PC-9 (cell line): ENCODE results near the gene EFEMP2. TPM values are rescaled to one million over a fixed set of nuclear protein-coding genes. Genes with fewer than 3 reads are reported as not detected.

ENCODE experiments used
- BruUV-seq: library from RNA; stranded (reverse); fragments of 400-500 nt; replicated peaks from 2 replicates; lab custom pipeline; 2021; lab: Mats Ljungman, UMichigan
- CTCF ChIA-PET: fragments of 300-600 bp; sonication (Branson Sonifier 250); formaldehyde crosslinking; loops from one replicate; lab custom pipeline; 2022; ENCODE audit warnings: antibody characterized with exemption; lab: Charles Lee
- POLR2A ChIA-PET: fragments of 300-600 bp; sonication (Branson Sonifier 250); formaldehyde crosslinking; loops from one replicate; lab custom pipeline; 2022; ENCODE audit warnings: antibody characterized with exemption; ENCODE audit not compliant: unreplicated experiment; lab: Charles Lee
- DNase-seq, 2 experiments: peaks; one replicate each; pipeline versions ENCODE4 v3.0.0 to v3.0.0-alpha.2; 2015 to 2022; ENCODE audit warnings: mixed read lengths in 1 of 2
- H2AFZ ChIP-seq: fragments of 200-600 bp; sonication (generic); 2 replicates; pipeline ENCODE4 v1.8.1; 2017; ENCODE audit warnings: antibody characterized with exemption
- H3F3A ChIP-seq: fragments of 200-600 bp; sonication (generic); 2 replicates; pipeline ENCODE4 v1.8.1; 2017; ENCODE audit warnings: antibody characterized with exemption, mild to moderate bottlenecking, low read depth; ENCODE audit not compliant: insufficient read depth
- H3K27ac ChIP-seq: fragments of 200-600 bp; sonication (generic); 2 replicates; pipeline ENCODE4 v1.6.1; 2016; ENCODE audit warnings: mixed run types
- H3K27me3 ChIP-seq: fragments of 200-600 bp; sonication (generic); 2 replicates; pipeline ENCODE4 v1.6.1; 2016; ENCODE audit warnings: low read depth, mixed run types; ENCODE audit not compliant: insufficient read depth
- H3K36me3 ChIP-seq: fragments of 200-600 bp; sonication (generic); 2 replicates; pipeline ENCODE4 v1.6.1; 2016; ENCODE audit warnings: low read depth, mixed run types
- H3K4me1 ChIP-seq: fragments of 200-600 bp; sonication (generic); replicated peaks from 2 replicates; pipeline ENCODE4 v1.6.1; 2016; ENCODE audit warnings: mixed run types; ENCODE audit not compliant: insufficient read depth
- H3K4me2 ChIP-seq: fragments of 200-600 bp; sonication (generic); 2 replicates; pipeline ENCODE4 v1.6.1; 2017; ENCODE audit warnings: mixed run types
- H3K4me3 ChIP-seq: fragments of 200-600 bp; sonication (generic); 2 replicates; pipeline ENCODE4 v1.6.1; 2016; ENCODE audit warnings: mixed run types
- H3K79me2 ChIP-seq: fragments of 200-600 bp; sonication (generic); 2 replicates; pipeline ENCODE4 v1.6.1; 2017; ENCODE audit warnings: low read depth, mixed run types
- H3K9me2 ChIP-seq: fragments of 200-600 bp; sonication (generic); 2 replicates; pipeline ENCODE4 v1.8.1; 2017; ENCODE audit warnings: mild to moderate bottlenecking; ENCODE audit not compliant: insufficient read depth
- H3K9me3 ChIP-seq: fragments of 200-600 bp; sonication (generic); 2 replicates; pipeline ENCODE4 v1.8.1; 2016; ENCODE audit warnings: low read depth; ENCODE audit not compliant: insufficient read depth
- H4K20me1 ChIP-seq: fragments of 200-600 bp; sonication (generic); 2 replicates; pipeline ENCODE4 v1.8.1; 2017; ENCODE audit not compliant: insufficient read depth
- EZH2 ChIP-seq: fragments of 200-600 bp; sonication (generic); IDR thresholded peaks from 2 replicates; pipeline ENCODE4 v1.8.0; 2017; ENCODE audit warnings: antibody characterized with exemption, low read depth
- intact Hi-C: fragments of 100-400 bp; cut with micrococcal nuclease; formaldehyde crosslinking; loops from one replicate; pipeline ENCODE4 v1.10.0; 2022; ENCODE audit not compliant: unreplicated experiment
- total RNA-seq: library from RNA; stranded (reverse); gene quantifications from 2 replicates; pipeline ENCODE4 v1.2.3, GENCODE V29; 2021
- TF ChIP-seq, protein P1 (sequence below): fragments of 200-600 bp; sonication (generic); conservative IDR thresholded peaks from 2 replicates; pipeline ENCODE4 v1.6.1; 2017; ENCODE audit warnings: mixed run types, antibody characterized with exemption, mild to moderate bottlenecking, moderate library complexity

Gene EFEMP2
- total RNA-seq, 1 experiment from 2014 or later = 18.1 TPM

DNA sequence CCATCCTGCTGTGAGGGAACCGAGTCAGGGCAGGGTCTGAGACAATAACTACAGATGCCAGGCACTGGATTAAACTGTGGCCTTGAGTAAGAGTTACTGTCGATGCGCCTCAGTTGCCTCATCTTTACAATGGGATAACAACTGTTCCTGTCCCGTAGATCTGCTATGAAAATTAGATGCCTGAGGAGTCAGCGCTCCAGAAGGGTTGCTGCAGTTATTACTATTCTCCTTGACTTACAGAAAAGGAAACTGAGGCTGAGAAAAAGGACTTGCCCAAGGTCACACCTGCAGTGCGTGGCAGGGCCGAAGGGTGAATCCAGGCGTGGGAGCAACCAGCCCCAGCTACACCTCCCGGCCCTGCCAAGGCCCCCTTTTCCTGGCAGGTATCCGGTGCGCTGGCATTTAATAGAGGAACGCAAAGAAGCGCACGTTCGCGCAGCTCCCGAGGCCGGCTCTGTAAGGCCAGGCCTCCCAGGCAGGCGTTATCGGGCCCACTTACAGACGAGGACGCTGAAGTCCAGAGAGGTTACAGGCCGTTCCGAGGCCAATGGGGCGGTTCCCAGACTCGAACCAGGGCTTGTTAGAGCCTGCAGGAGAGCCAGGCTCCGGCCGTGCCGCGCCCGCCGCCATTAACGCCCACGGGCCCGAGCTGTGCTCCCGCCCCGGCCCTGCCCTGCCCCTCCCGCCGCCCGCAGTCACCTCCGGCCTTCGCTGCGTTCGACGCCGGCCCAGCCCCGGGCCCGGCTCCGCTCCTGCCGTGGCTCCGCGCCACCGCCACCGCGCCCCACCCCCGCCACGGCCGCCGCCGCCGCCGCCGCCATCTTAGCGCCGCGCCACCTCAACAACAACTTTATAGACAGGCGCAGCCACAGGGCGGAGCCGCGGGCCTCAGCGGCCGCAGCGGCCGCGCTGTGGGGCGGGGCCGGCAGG, 45.9 kb upstream of the EFEMP2 start, which contains the start of gene C11orf68:
C11orf68 (minus strand) TSS at position 852 of the 930 bp plus-strand sequence; CDS start at position 821, 31 bp downstream.
- Histone ChIP-seq H3F3A (peaks cover 39% of the 10 kb centered on the region; the same call in 1 of the 2 replicates), H3K27me3 (no peaks in the 10 kb centered on the region), H3K4me3 (peak within 1 kb of the TSS; percentile 89), H3K4me2 (peak within 1 kb of the TSS; percentile 94), H3K9me2 (no peaks in the 10 kb centered on the region), H2AFZ (peak within 1 kb of the TSS; percentile 80), H3K9me3 (no peaks in the 10 kb centered on the region), H3K4me1 (peaks cover 54% of the 10 kb centered on the region), H4K20me1 (no peaks in the 10 kb centered on the region), H3K79me2 (peaks cover 42% of the 10 kb centered on the region), H3K27ac (peak within 1 kb of the TSS; percentile 90), H3K36me3 (peaks cover 6% of the 10 kb centered on the region; the same call in 1 of the 2 replicates)
- DNase-seq = no peak
- BruUV-seq = no TSS peak
- intact Hi-C loops = loop anchor here (1.0 to 5.0 kb wide), 3 partner anchors 30 to 361 kb away; partner anchors contain the start of genes FIBP, LTBP3 and SART1
- no peak for TF ChIP-seq EZH2
- TF ChIP-seq, protein P1, sequence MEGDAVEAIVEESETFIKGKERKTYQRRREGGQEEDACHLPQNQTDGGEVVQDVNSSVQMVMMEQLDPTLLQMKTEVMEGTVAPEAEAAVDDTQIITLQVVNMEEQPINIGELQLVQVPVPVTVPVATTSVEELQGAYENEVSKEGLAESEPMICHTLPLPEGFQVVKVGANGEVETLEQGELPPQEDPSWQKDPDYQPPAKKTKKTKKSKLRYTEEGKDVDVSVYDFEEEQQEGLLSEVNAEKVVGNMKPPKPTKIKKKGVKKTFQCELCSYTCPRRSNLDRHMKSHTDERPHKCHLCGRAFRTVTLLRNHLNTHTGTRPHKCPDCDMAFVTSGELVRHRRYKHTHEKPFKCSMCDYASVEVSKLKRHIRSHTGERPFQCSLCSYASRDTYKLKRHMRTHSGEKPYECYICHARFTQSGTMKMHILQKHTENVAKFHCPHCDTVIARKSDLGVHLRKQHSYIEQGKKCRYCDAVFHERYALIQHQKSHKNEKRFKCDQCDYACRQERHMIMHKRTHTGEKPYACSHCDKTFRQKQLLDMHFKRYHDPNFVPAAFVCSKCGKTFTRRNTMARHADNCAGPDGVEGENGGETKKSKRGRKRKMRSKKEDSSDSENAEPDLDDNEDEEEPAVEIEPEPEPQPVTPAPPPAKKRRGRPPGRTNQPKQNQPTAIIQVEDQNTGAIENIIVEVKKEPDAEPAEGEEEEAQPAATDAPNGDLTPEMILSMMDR = no peak
- POLR2A ChIA-PET = interaction anchor here (0.9 to 1.2 kb wide), 2 partner anchors 9 to 28 kb away, joined by 3 to 6 read pairs; partner anchors contain the start of gene CCDC85B
- CTCF ChIA-PET = interaction anchor here (0.6 to 1.8 kb wide), 2 partner anchors 20 to 27 kb away, joined by 7 to 12 read pairs; partner anchors contain the start of gene CCDC85B

DNA sequence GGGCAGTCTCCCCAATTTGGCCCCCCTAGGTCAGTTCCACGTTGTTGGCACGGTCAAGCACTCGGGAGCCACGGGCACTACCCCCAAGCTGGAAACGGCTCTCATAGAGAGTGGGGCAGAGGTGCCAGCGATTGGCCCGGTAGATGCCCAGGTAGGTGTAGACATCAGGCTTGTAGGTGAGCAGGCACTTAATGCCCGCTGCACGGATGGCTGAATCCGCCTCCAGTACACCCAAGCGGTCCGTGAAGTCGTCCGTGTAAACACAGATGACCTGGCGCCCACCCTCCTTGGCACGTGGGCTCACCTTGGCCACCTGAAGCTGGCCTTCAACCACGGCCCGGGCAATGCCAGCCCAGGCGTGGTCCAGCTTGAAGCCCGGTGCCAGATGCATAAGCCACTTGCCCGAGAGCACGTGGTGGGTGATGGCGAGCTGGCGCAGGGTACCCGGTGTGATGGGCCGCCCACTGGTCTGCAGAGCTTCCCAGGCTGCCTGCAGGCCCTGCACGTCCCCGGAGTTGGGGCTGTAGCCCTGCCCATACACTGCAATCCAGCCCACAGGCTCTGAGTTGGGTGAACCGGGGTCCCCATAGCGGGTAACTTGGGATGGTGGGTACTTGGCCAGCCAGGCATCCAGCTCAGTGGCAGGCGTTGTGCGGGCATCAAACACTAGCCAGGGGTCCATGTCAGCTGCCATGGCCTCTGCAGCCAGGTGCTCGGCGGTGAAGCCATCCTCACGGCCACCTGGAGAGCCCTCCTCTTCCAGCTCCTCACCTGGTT, 45.0 kb upstream of the EFEMP2 start:
- Histone ChIP-seq H3K36me3 (peaks cover 3% of the 10 kb centered on the region; the same call in 1 of the 2 replicates), H3K27me3 (no peaks in the 10 kb centered on the region), H2AFZ (no peak overlapping the region), H3K4me1 (peaks cover 63% of the 10 kb centered on the region), H4K20me1 (no peaks in the 10 kb centered on the region), H3K4me2 (peak overlapping the region; percentile 90), H3K4me3 (peak overlapping the region; percentile 89), H3K9me3 (no peaks in the 10 kb centered on the region), H3K27ac (peak overlapping the region; percentile 90), H3K79me2 (peaks cover 42% of the 10 kb centered on the region), H3F3A (peaks cover 44% of the 10 kb centered on the region), H3K9me2 (no peaks in the 10 kb centered on the region)
- DNase-seq = peak in 1 of 2 experiments; percentile 55
- intact Hi-C loops = loop anchor here (2.0 to 5.0 kb wide), 2 partner anchors 59 to 360 kb away; partner anchors contain the start of genes CFL1 and LTBP3
- TF ChIP-seq, protein P1 = no peak
- TF ChIP-seq EZH2 = no peak
- TSS peak; percentile 47 for BruUV-seq
- ChIA-PET POLR2A (interaction anchor here (0.7 to 1.2 kb wide), 3 partner anchors 8 to 27 kb away, joined by 3 to 10 read pairs (median 6); partner anchors contain the start of gene CCDC85B), CTCF (interaction anchor here (0.6 to 1.8 kb wide), 2 partner anchors 19 to 26 kb away, joined by 7 to 12 read pairs; partner anchors contain the start of gene CCDC85B)
